GM19239 (cell line): ENCODE measurements around the gene SSC5D.

Experiments
- DNase-seq: peaks from one replicate; pipeline ENCODE4 v3.0.0; 2011; ENCODE audit warnings: low spot score; ENCODE audit not compliant: insufficient read length
- FAIRE-seq: peaks from 2 replicates; lab custom pipeline; 2011; peaks lifted over from hg19 to GRCh38; lab: Jason Lieb, UNC

Gene SSC5D

DNA sequence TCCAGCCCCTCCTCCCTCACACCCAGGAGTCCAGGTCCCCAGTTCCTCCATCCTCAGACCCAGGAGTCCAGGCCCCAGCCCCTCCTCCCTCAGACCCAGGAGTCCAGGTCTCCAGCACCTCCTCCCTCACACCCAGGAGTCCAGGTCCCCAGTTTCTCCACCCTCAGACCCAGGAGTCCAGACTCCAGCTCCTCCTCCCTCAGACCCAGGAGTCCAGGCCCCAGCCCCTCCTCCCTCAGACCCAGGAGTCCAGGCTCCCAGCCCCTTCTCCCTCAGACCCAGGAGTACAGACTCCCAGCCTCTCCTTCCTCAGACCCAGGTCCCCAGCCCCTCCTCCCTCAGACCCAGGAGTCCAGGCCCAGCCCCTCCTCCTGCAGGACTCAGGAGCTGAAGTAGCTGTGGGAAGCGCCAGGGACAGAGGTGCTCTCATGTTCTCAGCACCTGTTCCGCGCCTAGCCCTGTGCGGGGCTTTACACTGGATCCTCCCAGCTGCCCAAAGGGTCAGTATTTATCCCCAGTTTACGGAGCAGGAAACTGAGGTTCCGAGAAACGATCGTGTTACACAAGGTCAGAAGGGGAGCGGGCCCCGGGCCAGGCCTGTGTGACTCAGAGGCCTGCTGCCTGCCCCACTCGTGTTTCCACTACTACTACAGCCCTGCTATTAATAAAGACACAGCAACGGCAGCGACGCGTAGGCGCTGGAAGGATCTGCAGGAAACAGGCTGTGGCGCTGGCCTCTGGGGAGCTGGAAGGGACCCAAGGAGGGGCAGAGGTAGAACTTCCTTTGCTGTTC lies 58.8 kb downstream of the SSC5D start:
- no peak for FAIRE-seq
- no peak for DNase-seq

DNA sequence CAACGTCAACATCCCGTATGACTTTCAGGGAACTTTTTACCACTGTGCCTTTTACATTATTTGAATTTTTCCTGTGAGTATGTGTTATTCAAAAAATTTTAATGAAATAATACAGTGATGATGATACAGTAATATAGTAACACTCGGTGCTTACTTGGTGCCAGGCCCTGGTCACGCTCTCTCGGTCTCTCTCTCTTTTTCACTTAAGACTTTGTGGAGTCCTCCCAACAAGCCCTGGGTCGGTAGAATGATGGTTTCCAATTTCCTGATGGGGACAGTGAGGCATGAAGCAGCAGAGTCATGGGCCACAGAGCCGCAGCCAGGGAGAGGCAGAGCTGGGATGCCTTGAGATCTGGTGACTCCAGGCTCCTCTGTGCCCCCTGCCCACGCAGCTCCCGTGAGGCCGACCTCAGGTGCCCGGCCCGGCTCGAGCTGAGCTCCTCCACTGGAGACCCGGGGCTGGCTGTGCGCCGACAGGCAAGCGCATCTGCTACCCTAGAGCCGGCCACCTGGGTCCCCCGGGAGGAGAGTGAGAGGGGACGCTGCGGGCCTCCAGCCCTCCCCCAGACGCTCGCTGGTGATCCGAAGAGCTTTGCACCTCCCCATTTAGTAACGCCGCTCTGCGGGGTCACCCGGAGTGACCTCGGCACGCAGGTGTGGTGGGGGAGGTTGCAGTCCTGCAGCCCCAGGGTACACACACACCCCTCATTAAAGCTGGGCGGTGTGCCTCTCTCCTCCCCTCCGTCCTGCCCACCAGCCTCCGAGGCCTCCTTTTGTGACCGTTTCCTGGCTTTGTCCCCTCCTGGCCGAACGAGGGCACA lies 61.5 kb downstream of the SSC5D start:
- DNase-seq, result no peak

DNA sequence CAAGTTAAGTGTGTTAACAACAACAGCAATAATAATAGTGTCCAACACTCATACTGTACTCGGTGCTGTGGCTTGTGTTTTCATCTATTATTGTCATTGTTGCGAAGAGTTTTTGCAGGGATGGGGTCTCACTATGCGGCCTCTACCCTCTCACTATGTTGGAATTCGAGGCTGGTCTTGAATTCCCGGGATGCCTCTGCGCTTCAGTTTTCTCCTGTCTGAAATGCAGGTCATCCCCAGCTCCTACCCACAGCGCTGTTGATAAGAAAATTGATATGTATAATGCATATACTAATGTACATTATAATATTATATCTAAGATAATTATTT lies 62.0 kb downstream of the SSC5D start:
- DNase-seq, result no peak
- no peak for FAIRE-seq

More for the DNA sequence above, 61.5 kb downstream of the SSC5D start:
- FAIRE-seq, result no peak

DNA sequence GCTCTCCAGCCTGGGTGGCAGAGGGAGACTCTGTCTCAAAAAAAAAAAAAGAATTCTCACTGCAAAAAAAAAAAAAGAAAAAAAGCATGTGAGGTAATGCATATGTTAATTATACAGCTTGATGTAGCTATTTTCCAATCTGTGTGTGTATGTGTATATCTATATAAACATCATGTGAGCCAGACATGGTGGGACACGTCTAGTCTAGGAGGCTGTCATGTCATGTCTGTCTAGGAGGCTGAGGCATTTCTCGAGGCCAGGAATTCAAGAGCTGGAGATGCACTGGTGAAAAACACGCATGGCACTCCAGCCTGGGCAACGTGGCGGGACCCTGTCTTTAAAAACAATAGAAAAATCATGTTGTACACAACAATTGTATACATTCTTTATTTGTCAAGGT lies 64.0 kb downstream of the SSC5D start:
- no peak for FAIRE-seq
- DNase-seq, result no peak

DNA sequence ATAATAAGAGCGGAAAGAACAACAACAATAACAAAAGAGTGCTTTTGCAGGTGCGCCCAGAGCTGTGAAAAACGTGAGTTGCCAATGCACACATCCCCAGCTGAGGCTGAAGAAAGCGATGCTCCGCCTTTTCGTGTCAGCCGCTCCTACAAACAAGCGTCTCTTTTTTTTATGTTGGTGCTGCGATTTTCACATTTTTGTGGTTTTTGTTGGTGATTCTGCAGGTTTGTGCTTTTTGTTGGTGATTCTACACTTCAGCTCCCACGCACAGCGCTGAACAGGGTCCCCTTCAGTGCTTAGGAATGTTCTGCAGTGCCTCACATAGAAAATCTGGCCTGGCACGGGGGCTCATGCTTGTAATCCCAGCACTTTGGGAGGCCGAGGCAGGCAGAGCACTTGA lies 64.4 kb downstream of the SSC5D start:
- no peak for DNase-seq
- no peak for FAIRE-seq

DNA sequence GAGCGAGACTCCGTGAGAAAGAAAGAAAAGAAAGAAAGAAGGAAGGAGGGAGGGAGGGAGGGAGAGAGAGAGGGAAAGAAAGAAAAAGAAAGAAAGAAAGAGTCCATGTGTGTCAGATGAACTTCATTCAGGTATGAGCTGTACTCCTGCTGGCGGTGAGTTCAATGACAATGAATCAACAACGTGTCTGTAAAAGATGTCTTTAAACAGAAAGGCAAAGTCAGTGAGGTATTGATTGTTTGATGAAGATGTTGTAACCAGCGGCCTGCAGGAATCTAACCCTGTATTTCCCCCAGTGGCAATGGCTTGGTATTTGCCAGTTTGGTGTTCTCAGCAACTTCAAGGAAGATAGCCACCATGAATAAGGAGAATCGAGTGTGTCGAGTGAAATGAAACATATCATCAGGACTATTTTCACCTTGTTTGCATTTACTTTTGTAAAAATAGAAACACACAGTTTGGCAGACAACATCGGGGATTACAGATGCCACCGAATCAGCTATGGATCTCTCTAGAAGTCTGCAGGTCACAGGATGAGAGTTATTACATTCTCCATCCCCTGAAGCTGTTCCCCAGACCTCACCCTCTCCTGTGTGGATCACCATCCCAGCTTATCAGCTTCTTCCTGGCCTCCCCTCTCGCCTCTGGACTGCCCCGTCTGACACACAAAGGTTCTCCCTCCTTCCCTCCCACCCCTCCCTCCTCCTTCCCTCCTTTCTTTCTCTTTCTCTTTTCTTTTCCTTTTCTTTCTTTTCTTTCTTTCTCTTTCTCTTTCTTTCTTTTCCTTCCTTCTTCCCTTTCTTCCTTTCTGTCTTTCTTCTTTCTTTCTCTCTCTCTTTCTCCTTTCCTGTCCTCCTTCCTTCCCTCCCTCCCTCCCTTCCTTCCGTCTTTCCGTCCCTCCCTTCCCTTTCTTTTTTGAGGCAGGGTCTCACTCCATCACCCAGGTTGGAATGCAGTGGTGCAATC lies 65.3 kb downstream of the SSC5D start:
- FAIRE-seq (no peak), DNase-seq (no peak)

DNA sequence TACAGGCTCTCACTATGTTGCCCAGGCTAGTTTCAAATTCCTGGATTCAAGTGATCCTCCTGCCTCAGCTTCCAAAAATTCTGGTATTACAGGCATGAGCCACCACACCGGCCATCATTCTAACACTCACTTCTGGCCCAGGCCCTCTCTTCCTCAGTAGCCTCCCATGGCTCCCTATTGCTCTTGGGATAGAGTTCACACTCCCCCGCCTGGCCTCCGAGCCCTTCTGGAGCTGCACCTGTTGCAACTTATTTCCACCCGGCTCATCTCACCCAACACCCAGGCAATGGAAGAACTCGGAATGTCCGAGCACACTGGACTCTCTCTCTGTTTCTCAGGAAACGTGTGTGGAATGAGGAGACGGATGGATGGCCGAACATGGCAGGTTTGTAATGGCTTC lies 66.1 kb downstream of the SSC5D start:
- FAIRE-seq (no peak), DNase-seq (no peak)

DNA sequence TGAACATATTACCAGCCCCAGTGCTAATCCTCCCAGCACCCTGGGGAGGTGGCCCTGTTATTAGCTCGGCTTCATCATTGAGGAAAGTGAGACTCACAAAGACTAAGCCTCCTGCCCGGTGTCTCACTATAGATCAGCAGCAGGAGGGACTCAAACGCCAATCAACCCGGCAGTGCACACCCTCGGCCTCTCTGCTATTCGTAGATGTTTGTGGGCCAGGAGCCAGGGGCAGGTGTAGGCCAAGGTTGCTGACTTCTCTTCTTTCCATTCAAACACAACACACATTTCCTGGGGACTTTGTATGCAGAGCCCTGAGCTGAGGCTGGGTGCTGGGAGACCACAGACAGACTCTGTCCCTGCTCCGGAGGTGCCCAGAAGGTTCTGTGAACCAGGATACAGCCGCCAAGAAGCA lies 66.5 kb downstream of the SSC5D start:
- FAIRE-seq (no peak), DNase-seq (no peak)

DNA sequence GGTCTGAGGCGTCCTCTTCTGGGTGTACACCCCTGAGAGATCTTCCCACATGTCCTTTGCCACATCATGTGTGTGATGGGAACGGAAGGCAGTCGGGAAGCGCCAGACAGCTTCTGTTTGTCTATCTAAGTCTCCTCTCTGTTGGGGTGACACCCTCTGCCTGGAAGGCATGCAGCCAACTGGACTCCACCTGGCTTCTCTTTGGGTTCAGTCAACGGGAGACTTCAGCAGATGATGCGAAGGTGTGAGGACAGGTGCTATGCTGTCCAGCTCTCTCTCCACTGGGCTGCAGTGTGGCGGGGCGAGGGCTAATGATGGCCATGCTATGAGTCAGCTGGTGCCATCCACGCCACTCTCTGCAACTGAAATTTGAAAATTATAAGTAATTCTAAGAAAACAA lies 71.4 kb downstream of the SSC5D start:
- FAIRE-seq, result no peak

DNA sequence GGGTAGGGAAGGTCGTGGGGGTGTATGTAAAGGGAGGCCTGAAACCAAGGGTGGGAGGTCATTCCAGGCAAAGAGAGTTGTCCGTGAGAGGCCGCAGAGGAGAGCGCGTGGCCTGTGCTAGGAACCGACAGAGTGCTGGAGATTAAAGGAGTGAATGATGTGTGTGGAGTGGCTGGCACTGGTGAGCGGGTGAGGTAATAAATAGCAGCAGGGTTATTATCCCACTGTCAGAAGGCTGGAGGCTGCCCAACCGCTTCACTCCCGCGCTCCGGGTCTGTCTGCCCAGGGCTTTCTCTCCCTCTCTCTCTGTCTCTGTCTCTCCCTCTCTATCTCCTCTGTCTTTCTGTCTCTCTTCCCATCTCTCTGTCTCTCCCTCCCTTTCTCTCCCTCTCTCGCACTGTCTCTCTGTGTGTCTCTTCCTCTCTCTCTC lies 75.0 kb downstream of the SSC5D start:
- FAIRE-seq, result no peak
- DNase-seq, result no peak

More for the DNA sequence above, 71.4 kb downstream of the SSC5D start:
- no peak for DNase-seq

DNA sequence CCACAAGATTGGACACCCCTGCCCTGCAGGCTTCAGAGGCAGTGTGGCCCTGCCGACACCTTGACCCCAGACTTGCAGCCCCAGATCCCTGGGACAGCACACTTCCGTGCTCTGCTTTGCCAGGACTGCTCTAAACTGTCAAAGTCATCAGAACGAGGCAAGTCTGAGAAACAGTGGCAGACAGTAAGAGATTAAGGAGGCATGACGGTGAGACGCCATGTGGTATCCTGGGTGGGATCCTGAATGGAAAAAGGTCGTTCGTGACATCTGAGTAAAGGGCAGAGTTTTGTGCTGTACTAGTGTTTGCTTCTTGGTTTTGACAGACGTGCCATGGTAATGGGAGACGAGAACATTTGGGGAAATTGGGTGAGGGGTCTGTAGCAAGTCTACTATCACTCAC lies 78.6 kb downstream of the SSC5D start:
- FAIRE-seq, result no peak
- DNase-seq, result no peak

DNA sequence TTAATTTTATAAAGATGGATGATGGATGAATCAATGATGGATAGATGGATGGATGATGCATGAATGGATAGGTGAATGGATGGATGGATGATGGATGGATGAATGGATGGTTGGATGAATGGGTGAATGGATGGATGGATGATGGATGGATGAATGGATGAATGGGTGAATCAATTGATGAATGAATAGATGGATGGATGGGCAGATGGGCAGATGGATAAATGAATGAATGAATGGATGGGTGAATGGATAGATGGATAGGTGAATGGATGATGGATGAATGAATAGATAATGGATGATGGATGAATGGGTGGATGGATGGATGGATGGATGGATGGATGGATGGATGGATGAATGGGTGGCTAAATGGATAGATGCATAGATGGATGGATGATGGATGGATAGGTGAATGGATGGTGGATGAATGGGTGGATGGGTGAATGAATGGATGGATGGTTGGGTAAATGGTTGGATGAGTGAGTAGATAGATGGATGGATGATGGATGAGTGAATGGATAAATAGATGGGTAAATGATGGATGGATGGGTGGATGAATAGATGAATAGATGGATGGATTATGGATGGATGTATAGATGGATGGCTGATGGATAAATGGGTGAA lies 79.6 kb downstream of the SSC5D start:
- FAIRE-seq (no peak), DNase-seq (no peak)
